Measurements from ENCODE around the gene GGN.

GRCh38 chr19:38394488-38394887, 6.7 kb upstream of the GGN start:
- TF ChIP-seq CTCF (IDR thresholded peaks at IDR 0.05): no peak
- TF ChIP-seq POLR2A (IDR thresholded peaks at IDR 0.05): no peak

Data from testis (tissue), 2 donors.